GM23338 (cell line): ENCODE results near the gene OTOA.
"Not testable (repeated sequence)": the region's sequence is repeated elsewhere in the genome, so short reads cannot be mapped to it uniquely, and the experiment has no call there.

Source experiments
- CREB1 ChIP-seq: fragments of 250-450 bp; sonication (Bioruptor Pico); IDR thresholded peaks from 2 replicates; pipeline ENCODE4 v1.5.0; 2020; ENCODE audit warnings: low read depth, mild to moderate bottlenecking, moderate library complexity
- CTCF ChIP-seq, 2 experiments: fragments of 200-600 bp in 1 of 2; sonication (generic) in 1 of 2; conservative IDR thresholded peaks; 2 replicates each; pipeline versions ENCODE4 v1.5.1 to v1.6.1; 2016 to 2017; ENCODE audit warnings: antibody characterized with exemption in 2 of 2, low read depth in 2 of 2, mild to moderate bottlenecking in 2 of 2, moderate library complexity in 1 of 2
- ETS1 ChIP-seq: IDR thresholded peaks from 2 replicates; pipeline ENCODE4 v1.6.1; 2016; ENCODE audit warnings: antibody characterized with exemption
- EZH2 ChIP-seq: fragments of 200-600 bp; sonication (generic); IDR thresholded peaks from one replicate; pipeline ENCODE4 v1.8.0; 2017; ENCODE audit warnings: antibody characterized with exemption, mild to moderate bottlenecking, low read depth; ENCODE audit not compliant: unreplicated experiment
- EZH2phosphoT487 ChIP-seq: fragments of 200-600 bp; sonication (generic); IDR thresholded peaks from one replicate; pipeline ENCODE4 v1.8.1; 2018; ENCODE audit warnings: antibody characterized with exemption; ENCODE audit not compliant: unreplicated experiment
- JUNB ChIP-seq: IDR thresholded peaks from one replicate; pipeline ENCODE4 v1.6.1; 2016; ENCODE audit warnings: antibody characterized with exemption; ENCODE audit not compliant: unreplicated experiment
- NANOG ChIP-seq: IDR thresholded peaks from 2 replicates; pipeline ENCODE4 v1.6.1; 2016; ENCODE audit warnings: antibody characterized with exemption, borderline replicate concordance
- POLR2AphosphoS5 ChIP-seq: IDR thresholded peaks from 2 replicates; pipeline ENCODE4 v1.6.1; 2016; ENCODE audit warnings: antibody characterized with exemption, low read depth
- REST ChIP-seq: IDR thresholded peaks from one replicate; pipeline ENCODE4 v1.6.1; 2018; ENCODE audit warnings: antibody characterized with exemption; ENCODE audit not compliant: unreplicated experiment
- STAT1 ChIP-seq: IDR thresholded peaks from one replicate; pipeline ENCODE4 v1.6.1; 2016; ENCODE audit warnings: antibody characterized with exemption; ENCODE audit not compliant: unreplicated experiment
- ZNF114 ChIP-seq: fragments of 250-450 bp; sonication (Bioruptor Pico); IDR thresholded peaks from 2 replicates; pipeline ENCODE4 v1.5.0; 2020; ENCODE audit warnings: mild to moderate bottlenecking, moderate library complexity
- ZNF331 ChIP-seq: fragments of 250-450 bp; sonication (Bioruptor Pico); IDR thresholded peaks from 2 replicates; pipeline ENCODE4 v1.5.0; 2020; ENCODE audit warnings: low read depth, mild to moderate bottlenecking, moderate library complexity
- ZNF462 ChIP-seq: fragments of 250-450 bp; sonication (Bioruptor Pico); IDR thresholded peaks from 2 replicates; pipeline ENCODE4 v1.5.0; 2020; ENCODE audit warnings: mild to moderate bottlenecking, moderate library complexity

GRCh38 chr16:21801538-21802374, 138.0 kb downstream of the OTOA start:
- peak; percentile 58 to 59 for TF ChIP-seq CTCF (conservative IDR thresholded peaks at IDR 0.05; ENCODE audit: low read depth in 2 of 2)
- not testable (repeated sequence) for TF ChIP-seq POLR2AphosphoS5; ETS1; CREB1 (CRISPR knock-in tag); EZH2phosphoT487; REST; STAT1; EZH2; ZNF462; ZNF331 (CRISPR knock-in tag); JUNB; ZNF114; NANOG
